NCI-H146 (cell line): ENCODE data around the gene HSPD1.

ENCODE experiments used
- DNase-seq: peaks from one replicate; lab custom pipeline; 2025; lab: John Stamatoyannopoulos, UW

HSPD1 gene

GRCh38 chr2:197499594-197500502, at the start of gene HSPD1, which contains the start of gene HSPE1:
HSPD1 (minus strand) TSS chr2:197499840; CDS start chr2:197498848, 992 bp downstream.
HSPE1 (plus strand) TSS chr2:197500379; CDS start chr2:197500437, 58 bp downstream.
- peak; percentile 95 for DNase-seq

- DNase-seq = no peak
Observed at GRCh38 chr2:197548582-197548981, 48.9 kb upstream of the HSPD1 start.

DNA sequence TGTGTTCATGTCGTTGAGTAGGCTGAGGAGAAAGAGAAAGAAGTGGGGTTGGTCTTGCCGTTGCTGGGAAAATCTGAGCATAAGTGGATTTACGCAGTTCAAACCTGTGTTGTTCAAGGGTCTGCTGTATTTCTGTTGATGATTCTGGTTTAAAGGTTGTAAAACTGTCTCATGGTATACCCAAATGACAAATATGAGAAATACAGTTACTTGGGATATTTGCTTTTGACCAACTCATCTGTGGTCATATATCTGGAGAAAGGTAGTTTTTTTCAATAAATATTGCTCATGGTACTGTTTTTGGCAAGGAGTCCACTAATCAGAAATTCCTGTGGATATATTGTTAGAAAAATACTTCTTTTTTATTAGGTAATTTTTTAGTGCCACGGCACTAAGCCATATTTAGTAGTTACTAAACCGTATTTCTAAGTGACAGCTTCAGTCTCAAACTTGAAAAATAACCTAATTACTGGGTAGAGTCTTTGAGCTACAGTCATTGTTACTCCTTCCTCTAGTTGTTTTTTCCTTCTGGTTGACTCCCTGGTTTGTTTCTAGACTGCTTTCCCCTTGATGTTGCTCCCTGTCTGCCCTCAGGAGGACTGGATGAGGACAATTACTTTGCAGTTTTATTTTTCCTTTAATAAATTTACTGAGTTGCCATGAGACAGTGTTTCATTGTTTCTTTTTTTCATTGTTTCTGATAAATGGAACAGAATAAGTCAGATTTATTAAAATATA, 47.7 kb upstream of the HSPD1 start:
- no peak for DNase-seq

DNA sequence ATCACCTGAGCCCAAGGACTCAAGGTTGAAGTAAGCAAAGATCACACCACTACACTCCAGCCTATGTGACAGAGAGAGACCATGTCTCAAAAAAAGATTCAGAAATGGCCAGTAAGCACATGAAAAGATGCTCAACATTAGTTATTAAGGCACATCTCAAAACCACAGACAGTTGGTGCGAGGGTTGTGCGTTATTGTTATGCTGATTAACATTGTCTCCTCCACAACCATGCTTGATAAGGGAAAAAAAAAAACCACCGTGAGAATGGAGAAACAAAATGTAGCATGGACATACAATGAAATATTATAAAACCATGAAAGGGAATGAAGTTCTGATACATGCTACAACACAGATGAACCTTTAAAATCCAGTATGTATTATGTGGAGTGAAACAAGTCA, 43.6 kb upstream of the HSPD1 start:
- no peak for DNase-seq

GRCh38 chr2:197539734-197540133, 40.1 kb upstream of the HSPD1 start:
- DNase-seq = no peak

- DNase-seq = no peak
Observed at GRCh38 chr2:197538412-197538811, 38.8 kb upstream of the HSPD1 start.

GRCh38 chr2:197517150-197517549, 17.5 kb upstream of the HSPD1 start:
- DNase-seq = no peak

DNA sequence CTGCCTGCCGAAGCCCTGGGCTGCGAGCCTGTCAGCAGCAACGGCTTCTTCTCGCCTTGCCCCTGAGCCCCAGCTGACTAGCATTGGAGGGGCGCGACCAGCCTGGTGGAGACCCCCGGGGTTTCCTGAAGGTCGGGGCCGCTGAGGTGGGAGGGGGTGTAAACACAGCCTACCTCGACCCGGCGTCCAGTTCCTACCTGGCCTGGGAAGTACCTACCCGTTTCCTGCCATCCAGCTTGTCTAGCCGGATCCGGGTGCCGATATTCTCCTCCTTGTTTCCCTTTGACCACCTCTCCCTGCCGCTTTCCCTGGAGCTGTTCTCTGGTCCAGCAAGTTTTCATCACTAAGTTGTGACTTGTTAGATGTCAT, 16.7 kb upstream of the HSPD1 start:
- peak; percentile 54 for DNase-seq

GRCh38 chr2:197515739-197516392, 16.2 kb upstream of the HSPD1 start, which contains the start of gene MOB4:
MOB4 (plus strand) TSS chr2:197516066; CDS start chr2:197516087, 21 bp downstream.
- DNase-seq = peak; percentile 90

- DNase-seq = peak; percentile 37
Observed at GRCh38 chr2:197515315-197515738, 15.7 kb upstream of the HSPD1 start.

- DNase-seq = no peak
Observed at GRCh38 chr2:197514754-197515153, 15.1 kb upstream of the HSPD1 start.

DNA sequence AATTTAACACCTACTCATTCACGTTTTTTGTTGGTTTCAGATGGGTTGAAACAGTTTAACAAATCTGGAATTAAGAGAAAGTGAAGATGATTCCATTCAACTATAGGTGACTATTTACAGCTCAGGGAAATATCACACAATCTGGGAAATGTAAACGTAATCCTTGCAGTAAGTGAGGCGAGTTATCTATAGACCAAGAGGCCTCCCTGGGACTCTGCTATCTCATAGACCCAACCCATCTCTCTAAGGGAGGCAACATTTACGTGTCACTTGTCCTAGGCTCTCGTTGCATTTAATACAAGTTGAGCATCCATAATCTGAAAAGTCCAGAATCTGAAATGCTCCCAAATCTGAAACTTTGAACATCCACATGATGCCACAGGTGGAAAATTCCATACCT, 14.3 kb upstream of the HSPD1 start:
- DNase-seq = no peak

DNA sequence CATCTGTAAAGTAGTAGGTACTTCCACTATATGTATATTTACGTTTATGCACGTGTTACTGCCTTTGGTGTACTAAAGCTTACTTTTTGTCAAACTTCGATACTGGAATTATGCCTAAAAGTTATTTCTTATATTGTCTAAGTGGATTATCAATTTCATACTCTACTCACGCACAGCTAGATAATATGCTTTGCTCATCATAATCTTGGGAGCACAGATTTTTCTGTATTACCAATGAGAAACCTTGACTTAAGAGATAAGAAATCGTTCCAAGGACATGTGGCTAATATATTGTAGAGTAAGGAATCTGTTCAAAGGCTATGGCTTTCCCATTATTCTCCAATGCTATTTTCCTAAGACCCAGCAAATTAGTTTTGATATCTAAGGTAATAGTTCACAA, 7.0 kb upstream of the HSPD1 start:
- DNase-seq = no peak

GRCh38 chr2:197504512-197504911, 4.9 kb upstream of the HSPD1 start:
- DNase-seq = no peak

DNA sequence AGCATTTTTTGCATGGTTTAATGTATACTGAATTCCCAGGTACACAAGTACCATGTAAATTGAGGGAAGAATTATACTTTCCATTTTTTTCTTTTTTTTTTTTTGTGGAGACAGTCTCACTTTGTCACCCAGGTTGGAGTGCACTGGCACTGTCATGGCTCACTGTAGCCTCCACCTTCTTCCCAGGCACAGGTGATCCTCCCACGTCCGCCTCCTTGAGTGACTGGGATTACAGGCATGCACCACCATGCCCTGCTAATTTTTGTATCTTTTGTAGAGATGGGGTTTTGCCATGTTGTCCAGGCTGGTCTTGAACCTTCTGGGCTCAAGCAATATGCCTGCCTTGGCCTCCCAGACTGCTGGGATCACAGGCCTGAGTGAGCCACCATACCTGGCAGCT, 4.4 kb upstream of the HSPD1 start:
- DNase-seq = no peak

DNA sequence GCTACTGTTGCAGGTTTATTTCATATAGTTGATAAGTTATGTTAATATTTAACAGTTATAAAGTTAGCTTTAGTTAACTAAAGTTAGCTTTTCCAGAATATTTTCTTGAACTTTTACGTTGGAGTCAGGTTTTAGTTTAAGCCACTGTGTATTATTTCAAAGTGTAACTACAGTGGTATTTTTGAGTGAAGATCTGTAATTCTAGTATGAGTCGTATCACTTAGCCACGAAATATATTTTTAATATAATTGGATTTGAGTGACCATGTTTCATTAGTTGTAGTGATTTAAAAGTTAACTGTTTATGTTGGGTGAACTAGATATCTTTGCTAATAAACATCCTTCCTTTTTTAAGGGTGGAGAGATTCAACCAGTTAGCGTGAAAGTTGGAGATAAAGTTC, 3.0 kb upstream of the HSPD1 start:
- no peak for DNase-seq

- no peak for DNase-seq
Observed at GRCh38 chr2:197502201-197502600, 2.6 kb upstream of the HSPD1 start.

DNA sequence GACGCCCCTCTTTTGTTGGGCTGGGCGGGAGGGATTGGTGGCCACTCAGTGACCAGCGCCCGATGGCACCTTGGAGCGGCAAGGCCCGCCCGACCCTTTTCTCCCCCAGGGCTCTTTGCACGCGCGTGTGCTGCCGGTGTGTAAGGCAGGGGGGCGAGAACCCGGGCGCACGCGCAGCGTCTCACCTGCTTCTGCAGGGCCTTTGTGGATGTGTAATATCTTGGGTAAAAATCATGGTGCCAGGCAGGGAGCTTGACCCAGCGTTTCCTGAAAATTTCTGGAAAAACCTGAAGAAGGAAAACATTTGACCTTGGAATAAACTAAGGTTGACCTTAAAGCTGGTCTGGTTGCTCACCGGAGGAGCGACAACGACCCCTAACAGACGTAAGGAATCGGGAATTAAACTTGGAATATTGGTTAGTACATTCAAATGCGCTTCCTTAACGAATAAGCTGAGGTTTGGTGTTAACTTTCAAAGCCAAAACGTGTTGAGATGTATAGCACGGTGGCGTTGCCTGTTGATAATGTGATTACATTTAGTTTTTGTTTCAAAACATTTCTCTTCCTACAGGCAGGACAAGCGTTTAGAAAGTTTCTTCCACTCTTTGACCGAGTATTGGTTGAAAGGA, 977 bp upstream of the HSPD1 start:
- DNase-seq = peak; percentile 74

DNA sequence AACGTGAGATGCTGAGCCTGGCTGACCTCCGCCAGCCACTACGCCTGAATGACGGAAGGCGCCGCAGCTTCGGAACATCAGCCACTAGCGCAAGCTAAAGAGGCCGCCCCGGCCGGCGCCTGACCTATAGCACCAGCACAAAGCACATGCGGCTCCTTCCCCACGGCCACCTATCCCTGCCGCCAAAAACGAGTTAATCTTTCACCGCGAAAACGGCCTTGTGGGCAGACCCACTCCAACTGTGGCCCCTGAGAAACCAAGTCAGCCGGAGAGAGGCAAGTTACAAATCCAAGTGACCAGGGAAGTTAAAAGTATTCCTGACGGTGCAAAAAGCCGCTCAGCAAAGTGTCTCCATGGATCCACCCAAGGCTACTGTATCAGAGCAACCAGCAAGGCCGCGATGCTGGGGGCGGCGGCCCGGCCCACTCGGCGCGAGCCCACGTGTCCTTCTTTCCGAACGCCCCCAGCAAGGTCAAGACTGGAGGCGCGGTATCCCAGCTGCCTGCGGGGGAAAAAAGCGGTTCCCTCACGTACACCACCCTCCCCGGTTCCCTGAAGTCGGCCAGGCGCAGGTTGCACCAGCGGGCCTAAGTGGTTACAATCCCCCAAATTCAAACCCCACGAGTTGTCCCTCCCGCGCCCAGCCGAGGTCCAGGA, 575 bp downstream of the HSPD1 start:
- DNase-seq = peak; percentile 73

GRCh38 chr2:197498235-197498936, 1.3 kb downstream of the HSPD1 start:
- no peak for DNase-seq

DNA sequence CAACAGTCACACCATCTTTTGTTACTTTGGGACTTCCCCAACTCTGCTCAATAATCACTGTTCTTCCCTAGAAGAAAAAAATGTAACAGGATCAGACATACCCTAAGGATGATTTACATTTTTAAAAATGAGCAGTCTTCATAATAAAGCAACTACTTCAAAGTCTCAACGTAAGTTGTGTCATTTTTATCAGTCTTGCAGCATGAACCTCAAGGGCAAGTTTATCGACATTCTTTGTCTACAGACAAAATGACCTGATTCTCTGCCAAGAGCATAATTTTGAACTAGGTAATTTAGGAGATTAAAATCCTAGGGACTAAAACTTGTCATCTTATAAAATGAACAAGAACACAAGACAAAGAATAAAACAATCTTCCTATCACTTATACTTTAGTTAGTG, 2.3 kb downstream of the HSPD1 start:
- DNase-seq = no peak
